Measurements from ENCODE around the gene APOA5. TPM values are rescaled to one million over a fixed set of nuclear protein-coding genes. Genes with fewer than 3 reads are reported as not detected.
A peak's percentile ranks its signal among the peaks of the same experiment; 100 is the strongest.

Gene APOA5
- total and polyA plus RNA-seq, 2 of the 13 experiments (the other 11 are each of a cell fraction or from before 2014, with no cell fraction given) = 44.0 to 49.1 TPM

DNA sequence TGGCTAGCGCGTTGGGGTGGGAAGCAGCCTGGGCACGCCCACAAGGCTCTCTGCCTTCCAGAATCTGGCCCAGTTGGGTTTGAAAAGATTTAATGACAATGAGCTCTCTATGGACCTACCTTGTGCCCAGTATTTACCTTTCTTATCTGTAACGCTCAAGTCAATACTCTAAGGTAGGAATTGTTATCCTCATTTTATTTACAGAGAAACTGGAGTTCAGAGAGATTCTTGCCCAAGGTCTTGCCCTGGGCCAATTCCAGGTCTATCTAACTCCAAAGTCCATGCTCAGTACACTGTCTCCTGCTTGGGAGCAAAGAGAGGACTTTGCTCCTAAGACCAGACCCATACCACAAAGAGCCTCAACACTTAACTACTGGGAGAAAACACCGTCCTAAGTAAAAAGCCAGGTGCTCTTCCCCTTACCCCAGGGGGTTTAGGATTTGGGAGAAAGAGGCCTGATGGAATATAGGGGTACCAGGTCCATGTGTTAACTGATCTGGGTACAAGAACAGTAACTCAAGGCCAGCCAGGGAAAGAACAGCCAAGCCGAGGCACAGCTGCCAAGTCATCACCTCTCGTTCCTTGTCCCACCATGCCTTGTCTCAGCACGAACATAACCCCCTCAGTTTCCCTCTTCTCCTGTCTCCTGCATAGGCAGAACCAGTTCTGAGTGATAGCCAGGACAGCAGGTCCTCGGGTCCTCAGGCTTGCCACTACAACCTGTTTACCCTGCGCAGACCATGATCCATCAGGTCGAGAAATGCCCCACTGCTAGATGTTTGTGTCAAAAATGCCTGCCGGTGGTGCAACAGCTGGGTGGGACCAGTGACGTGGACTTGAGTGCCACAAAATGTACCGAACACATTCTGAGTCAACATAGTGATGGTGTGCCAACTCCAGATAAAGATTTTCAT, 16.8 kb upstream of the APOA5 start (continued):
- TF ChIP-seq PRDM15 (CRISPR knock-in tag; IDR thresholded peaks at IDR 0.05) = peak; percentile 31; the same call in 1 of the 2 replicates
- TF ChIP-seq HNF4A (CRISPR knock-in tag; IDR thresholded peaks at IDR 0.05) = peak; percentile 100
- TF ChIP-seq ZNF496 (CRISPR knock-in tag; IDR thresholded peaks at IDR 0.05; ENCODE audit: insufficient replicate concordance) = no peak
- peak; percentile 94 for TF ChIP-seq GFI1 (CRISPR knock-in tag; IDR thresholded peaks at IDR 0.05; ENCODE audit: borderline replicate concordance)
- no peak for TF ChIP-seq TBP (CRISPR knock-in tag; IDR thresholded peaks at IDR 0.05)
- TF ChIP-seq ZNF878 (CRISPR knock-in tag; IDR thresholded peaks at IDR 0.05) = no peak
- TF ChIP-seq HDAC6 (IDR thresholded peaks at IDR 0.05; ENCODE audit: low read depth, low read length) = no peak
- no peak for TF ChIP-seq ZNF432 (CRISPR knock-in tag; IDR thresholded peaks at IDR 0.05; ENCODE audit: borderline replicate concordance)
- peak; percentile 93 for TF ChIP-seq FOXO1 (CRISPR knock-in tag; IDR thresholded peaks at IDR 0.05)
- TF ChIP-seq, protein P1, sequence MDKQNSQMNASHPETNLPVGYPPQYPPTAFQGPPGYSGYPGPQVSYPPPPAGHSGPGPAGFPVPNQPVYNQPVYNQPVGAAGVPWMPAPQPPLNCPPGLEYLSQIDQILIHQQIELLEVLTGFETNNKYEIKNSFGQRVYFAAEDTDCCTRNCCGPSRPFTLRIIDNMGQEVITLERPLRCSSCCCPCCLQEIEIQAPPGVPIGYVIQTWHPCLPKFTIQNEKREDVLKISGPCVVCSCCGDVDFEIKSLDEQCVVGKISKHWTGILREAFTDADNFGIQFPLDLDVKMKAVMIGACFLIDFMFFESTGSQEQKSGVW (CRISPR knock-in tag; IDR thresholded peaks at IDR 0.05; ENCODE audit: borderline replicate concordance) = no peak
- peak; percentile 99 for TF ChIP-seq PAXIP1 (CRISPR knock-in tag; conservative IDR thresholded peaks at IDR 0.05)
- peak; percentile 94; the same call in 1 of the 2 replicates for TF ChIP-seq ZNF784 (CRISPR knock-in tag; IDR thresholded peaks at IDR 0.05; ENCODE audit: borderline replicate concordance)
- TF ChIP-seq ZNF232 (CRISPR knock-in tag; IDR thresholded peaks at IDR 0.05; ENCODE audit: borderline replicate concordance) = no peak
- TF ChIP-seq NFYB (CRISPR knock-in tag; IDR thresholded peaks at IDR 0.05) = no peak; the same call in 1 of the 2 replicates
- TF ChIP-seq RARG (CRISPR knock-in tag; IDR thresholded peaks at IDR 0.05; ENCODE audit: low read depth) = no peak
- peak; percentile 97 for TF ChIP-seq KDM6A (CRISPR knock-in tag; IDR thresholded peaks at IDR 0.05; ENCODE audit: low read depth)
- TF ChIP-seq ZNF354B (CRISPR knock-in tag; IDR thresholded peaks at IDR 0.05) = no peak
- TF ChIP-seq JUNB (CRISPR knock-in tag; IDR thresholded peaks at IDR 0.05; ENCODE audit: borderline replicate concordance) = no peak
- peak; percentile 80; the same call in 1 of the 2 replicates for TF ChIP-seq STAT5B (CRISPR knock-in tag; IDR thresholded peaks at IDR 0.05)
- no peak for TF ChIP-seq PAWR (CRISPR knock-in tag; IDR thresholded peaks at IDR 0.05; ENCODE audit: borderline replicate concordance)
- no peak for TF ChIP-seq ZNF672 (CRISPR knock-in tag; IDR thresholded peaks at IDR 0.05)

All from HepG2 (cell line).